ENCODE data around the gene CTCF.

Gene CTCF

DNA sequence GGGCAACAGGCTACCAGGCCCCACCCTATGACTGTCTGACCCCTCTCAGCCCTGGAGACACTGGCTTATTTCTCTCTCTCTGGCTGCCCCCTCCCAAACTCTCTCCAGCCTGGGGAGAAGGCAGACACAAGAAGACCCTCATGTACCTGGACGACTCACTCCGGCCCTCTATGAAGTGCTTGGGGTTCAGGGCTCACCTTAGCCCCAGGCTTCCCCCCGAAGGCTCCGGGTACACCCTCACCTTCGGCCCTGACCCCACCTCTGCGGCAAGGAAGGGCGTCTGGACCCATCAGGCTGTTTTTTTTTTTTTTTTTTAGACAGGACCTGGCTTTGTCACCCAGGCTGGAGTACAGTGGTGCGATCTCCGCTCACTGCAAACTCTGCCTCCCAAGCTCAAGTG is 81.7 kb downstream of the CTCF start:
- no peak overlapping the region for H3K27ac ChIP-seq
- POLR2A ChIA-PET (ENCODE audit: low non-redundant PET), result no interaction called here
- CTCF ChIA-PET, result interaction anchor here (0.7 to 1.8 kb wide), 3 partner anchors 15 to 123 kb away, joined by 3 to 6 read pairs (median 4); no protein-coding TSS in a partner anchor
- no peak for DNase-seq (ENCODE audit: low spot score)
- no peak for TF ChIP-seq CTCF (conservative IDR thresholded peaks at IDR 0.05; ENCODE audit: low read depth)

GRCh38 chr16:67645397-67646121 is 83.2 kb downstream of the CTCF start:
- no peak for TF ChIP-seq CTCF (conservative IDR thresholded peaks at IDR 0.05; ENCODE audit: low read depth)
- no peak overlapping the region for H3K27ac ChIP-seq
- CTCF ChIA-PET, result interaction anchor here (0.6 to 1.2 kb wide), 5 partner anchors 13 to 459 kb away, joined by 3 to 5 read pairs (median 3); no protein-coding TSS in a partner anchor
- POLR2A ChIA-PET (ENCODE audit: low non-redundant PET), result no interaction called here
- DNase-seq (ENCODE audit: low spot score), result no peak

GRCh38 chr16:67647111-67647651 is 84.9 kb downstream of the CTCF start:
- peak; percentile 47 for DNase-seq (ENCODE audit: low spot score)
- ChIA-PET CTCF (interaction anchor here (0.6 to 0.7 kb wide), 2 partner anchors 125 to 436 kb away, joined by 3 to 5 read pairs; no protein-coding TSS in a partner anchor), POLR2A (ENCODE audit: low non-redundant PET) (no interaction called here)
- no peak for TF ChIP-seq CTCF (conservative IDR thresholded peaks at IDR 0.05; ENCODE audit: low read depth)
- H3K27ac ChIP-seq, result no peak overlapping the region

- POLR2A ChIA-PET (ENCODE audit: low non-redundant PET), result no interaction called here
- no peak for TF ChIP-seq CTCF (conservative IDR thresholded peaks at IDR 0.05; ENCODE audit: low read depth)
- CTCF ChIA-PET, result interaction anchor here (0.6 to 0.7 kb wide), 2 partner anchors 125 to 437 kb away, joined by 3 to 5 read pairs; no protein-coding TSS in a partner anchor
- H3K27ac ChIP-seq, result no peak overlapping the region
- DNase-seq (ENCODE audit: low spot score), result no peak
Observed at GRCh38 chr16:67647681-67648080, 85.4 kb downstream of the CTCF start.

- no peak for DNase-seq (ENCODE audit: low spot score)
- no peak overlapping the region for H3K27ac ChIP-seq
- TF ChIP-seq CTCF (conservative IDR thresholded peaks at IDR 0.05; ENCODE audit: low read depth), result no peak
- ChIA-PET POLR2A (ENCODE audit: low non-redundant PET) (no interaction called here), CTCF (interaction anchor here (0.7 to 0.8 kb wide), 2 partner anchors 101 to 126 kb away, joined by 3 to 5 read pairs; no protein-coding TSS in a partner anchor)
Observed at GRCh38 chr16:67648088-67648763, 85.9 kb downstream of the CTCF start.

DNA sequence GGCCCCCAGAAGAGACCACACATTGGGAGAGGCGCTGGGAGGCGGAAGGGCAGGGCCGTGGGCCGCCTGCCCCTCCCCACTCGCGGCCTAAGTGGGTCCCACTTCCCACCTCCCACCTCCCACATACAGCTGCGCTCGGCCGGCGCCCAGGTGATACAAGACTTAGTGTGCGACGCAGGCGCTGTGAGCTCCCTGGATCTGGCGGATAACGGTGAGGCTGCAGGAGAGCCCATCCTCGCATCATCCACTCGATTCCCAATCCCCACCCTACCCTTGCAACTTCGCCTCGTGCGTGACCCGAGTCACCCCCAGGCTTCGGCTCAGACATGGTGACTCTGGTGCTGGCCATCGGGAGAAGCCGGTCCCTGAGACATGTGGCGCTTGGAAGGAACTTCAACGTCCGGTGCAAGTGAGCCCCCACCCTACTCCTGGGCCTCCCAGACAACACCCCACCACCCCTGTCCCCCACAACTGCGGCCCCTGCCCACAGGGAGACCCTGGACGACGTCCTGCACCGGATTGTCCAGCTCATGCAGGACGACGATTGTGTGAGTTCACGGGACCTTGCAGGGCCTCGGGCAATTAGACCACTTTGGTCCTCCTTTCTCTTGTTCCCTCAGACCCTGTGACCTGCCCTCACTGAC is 86.6 kb downstream of the CTCF start:
- ChIA-PET CTCF (interaction anchor here (0.5 to 0.8 kb wide), 2 partner anchors 102 to 127 kb away, joined by 3 read pairs; no protein-coding TSS in a partner anchor), POLR2A (ENCODE audit: low non-redundant PET) (no interaction called here)
- DNase-seq (ENCODE audit: low spot score), result no peak
- no peak overlapping the region for H3K27ac ChIP-seq
- no peak for TF ChIP-seq CTCF (conservative IDR thresholded peaks at IDR 0.05; ENCODE audit: low read depth)
